NCI-H187 (cell line): Measurements from ENCODE around the gene GPLD1.

Experiments used
- DNase-seq, 2 experiments: peaks; one replicate each; lab custom pipeline; 2025; lab: John Stamatoyannopoulos, UW

GPLD1 gene

GRCh38 chr6:24501374-24501773 is 12.0 kb upstream of the GPLD1 start:
- DNase-seq: no peak

GRCh38 chr6:24500683-24501082 is 11.3 kb upstream of the GPLD1 start:
- DNase-seq: no peak

GRCh38 chr6:24497254-24497970 is 8.0 kb upstream of the GPLD1 start:
- DNase-seq: no peak

GRCh38 chr6:24494821-24495795 is 5.7 kb upstream of the GPLD1 start, which contains the start of gene ALDH5A1:
Gene ALDH5A1, plus strand, starts transcription at chr6:24494969. Its CDS starts 28 bp downstream, at chr6:24494997.
- DNase-seq: peak in 1 of 2 experiments; percentile 40

- DNase-seq: no peak
Measured at GRCh38 chr6:24493945-24494820, 4.8 kb upstream of the GPLD1 start.

- no peak for DNase-seq
Measured at GRCh38 chr6:24492475-24492874, 3.1 kb upstream of the GPLD1 start.

- DNase-seq: no peak
Measured at GRCh38 chr6:24490948-24491347, 1.6 kb upstream of the GPLD1 start.

- no peak for DNase-seq
Measured at GRCh38 chr6:24489881-24490280, 503 bp upstream of the GPLD1 start.

GRCh38 chr6:24486065-24486464 is 3.3 kb downstream of the GPLD1 start:
- DNase-seq: no peak

- no peak for DNase-seq
Measured at GRCh38 chr6:24484657-24485323, 4.6 kb downstream of the GPLD1 start.

- no peak for DNase-seq
Measured at GRCh38 chr6:24481449-24481848, 7.9 kb downstream of the GPLD1 start.

GRCh38 chr6:24480705-24481104 is 8.7 kb downstream of the GPLD1 start:
- DNase-seq: no peak

- DNase-seq: no peak
Measured at GRCh38 chr6:24478903-24479302, 10.5 kb downstream of the GPLD1 start.

GRCh38 chr6:24477070-24477469 is 12.3 kb downstream of the GPLD1 start:
- DNase-seq: no peak

- DNase-seq: no peak
Measured at GRCh38 chr6:24476631-24477030, 12.7 kb downstream of the GPLD1 start.

- DNase-seq: no peak
Measured at GRCh38 chr6:24472181-24472580, 17.2 kb downstream of the GPLD1 start.

GRCh38 chr6:24469811-24470210 is 19.6 kb downstream of the GPLD1 start:
- DNase-seq: no peak

GRCh38 chr6:24464253-24465038 is 24.9 kb downstream of the GPLD1 start:
- DNase-seq: no peak

GRCh38 chr6:24460966-24461365 is 28.4 kb downstream of the GPLD1 start:
- no peak for DNase-seq

- DNase-seq: no peak
Measured at GRCh38 chr6:24458941-24459340, 30.4 kb downstream of the GPLD1 start.

GRCh38 chr6:24458134-24458533 is 31.2 kb downstream of the GPLD1 start:
- no peak for DNase-seq
